Fibroblast of mammary gland (primary cell): Measurements from ENCODE around the gene VWA3A.
"Not testable (repeated sequence)": the region's sequence is repeated elsewhere in the genome, so short reads cannot be mapped to it uniquely, and the experiment has no call there.

Experiments used
- DNase-seq: peaks from one replicate; pipeline ENCODE4 v3.0.0-alpha.2; 2010; ENCODE audit warnings: low read depth
- H3K4me3 ChIP-seq: 2 replicates; pipeline ENCODE4 v1.5.1; 2011; ENCODE audit warnings: low read depth, mild to moderate bottlenecking, low read length, moderate library complexity; ENCODE audit not compliant: control insufficient read depth
- CTCF ChIP-seq: conservative IDR thresholded peaks from 2 replicates; pipeline ENCODE4 v1.5.1; 2011; ENCODE audit warnings: low read depth, low read length, inconsistent platforms; ENCODE audit not compliant: control insufficient read depth, insufficient read depth

VWA3A gene

GRCh38 chr16:22092143-22092933, at the start of gene VWA3A:
Gene VWA3A, plus strand, starts transcription at chr16:22092541. Its CDS starts 97 bp downstream, at chr16:22092638.
- peak; percentile 41 for DNase-seq
- H3K4me3 ChIP-seq = no peak within 1 kb of the TSS
- TF ChIP-seq CTCF = no peak

- not testable (repeated sequence) for DNase-seq, H3K4me3 ChIP-seq
Measured at GRCh38 chr16:22043882-22044281, 48.5 kb upstream of the VWA3A start.

DNA sequence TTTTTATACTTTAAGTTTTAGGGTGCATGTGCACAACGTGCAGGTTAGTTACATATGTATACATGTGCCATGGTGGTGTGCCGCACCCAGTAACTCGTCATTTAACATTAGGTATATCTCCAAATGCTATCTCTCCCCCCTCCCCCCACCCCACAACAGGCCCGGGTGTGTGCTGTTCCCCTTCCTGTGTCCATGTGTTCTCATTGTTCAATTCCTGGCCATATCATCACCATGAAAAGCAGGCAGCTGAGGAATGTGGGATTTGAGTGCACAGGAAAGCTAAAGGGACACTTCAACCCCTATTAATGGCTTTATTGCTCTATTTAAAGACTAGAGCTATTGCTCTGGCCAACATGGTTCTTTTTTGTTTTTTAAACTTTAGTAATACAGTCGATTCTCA, 46.5 kb upstream of the VWA3A start:
- not testable (repeated sequence) for H3K4me3 ChIP-seq, DNase-seq

DNA sequence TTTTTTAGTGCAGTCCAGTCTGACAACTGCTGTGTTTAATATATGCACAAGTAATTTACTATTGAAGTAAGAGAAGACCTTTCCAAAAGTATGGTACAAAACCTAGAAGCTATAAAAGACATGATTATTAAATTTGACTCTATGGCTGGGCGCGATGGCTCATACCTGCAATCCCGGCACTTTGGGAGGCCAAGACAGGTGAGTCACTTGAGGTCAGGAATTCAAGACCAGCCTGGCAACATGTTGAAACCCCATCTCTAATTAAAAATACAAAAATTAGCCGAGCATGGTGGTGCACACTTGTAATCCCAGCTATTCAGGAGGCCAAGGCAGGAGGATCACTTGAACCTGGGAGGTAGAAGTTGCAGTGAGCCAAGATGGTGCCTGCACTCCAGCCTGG, 41.4 kb upstream of the VWA3A start:
- no peak for TF ChIP-seq CTCF
- DNase-seq = no peak

GRCh38 chr16:22052980-22053379, 39.4 kb upstream of the VWA3A start:
- H3K4me3 ChIP-seq = no peak overlapping the region
- TF ChIP-seq CTCF = no peak
- DNase-seq = no peak

More for the DNA sequence above, 41.4 kb upstream of the VWA3A start:
- no peak overlapping the region for H3K4me3 ChIP-seq

DNA sequence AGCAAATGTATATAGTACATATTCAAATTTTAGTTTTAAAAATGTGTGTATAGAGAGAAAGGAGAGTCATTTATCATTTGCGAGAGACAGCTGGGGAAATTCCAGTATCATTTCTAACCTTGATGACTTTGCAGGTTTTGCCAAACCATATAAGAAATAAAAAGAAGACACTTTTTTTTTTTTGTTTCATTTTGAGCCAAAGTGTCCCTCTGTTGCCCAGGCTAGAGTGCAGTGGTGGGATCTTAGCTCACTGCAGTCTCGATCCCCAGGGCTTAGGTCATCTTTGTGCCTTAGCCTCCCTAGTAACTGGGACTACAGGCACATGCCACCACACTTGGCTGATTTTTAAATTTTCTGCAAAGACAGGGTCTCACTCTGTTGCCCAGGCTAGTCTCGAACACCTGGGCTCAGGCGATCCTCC, 38.4 kb upstream of the VWA3A start:
- no peak for TF ChIP-seq CTCF
- no peak overlapping the region for H3K4me3 ChIP-seq
- DNase-seq = no peak

GRCh38 chr16:22054847-22055590, 37.3 kb upstream of the VWA3A start:
- no peak for DNase-seq
- no peak for TF ChIP-seq CTCF
- no peak overlapping the region for H3K4me3 ChIP-seq

DNA sequence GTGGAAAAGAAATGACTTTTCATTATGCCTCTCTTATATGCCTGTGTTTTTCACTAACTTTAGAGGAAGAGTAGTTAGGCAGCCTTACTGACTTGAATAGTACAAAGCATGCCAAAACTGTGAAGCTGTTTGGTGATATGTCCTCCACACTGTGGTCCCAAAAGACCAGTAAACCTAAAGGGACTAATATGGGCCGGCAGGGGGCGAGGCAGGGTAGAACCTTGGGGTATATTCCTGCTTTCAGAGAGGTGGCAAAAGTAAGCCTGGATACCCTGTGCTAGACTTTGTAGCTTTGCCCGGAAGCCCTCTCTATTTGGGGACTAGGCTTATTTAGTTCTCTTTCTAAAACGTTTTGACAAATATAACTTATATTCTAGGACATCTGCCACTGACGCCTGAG, 36.5 kb upstream of the VWA3A start:
- no peak for DNase-seq
- peak; percentile 14 for TF ChIP-seq CTCF
- H3K4me3 ChIP-seq = no peak overlapping the region
